Measurements from ENCODE around the gene RNF17.

DNA sequence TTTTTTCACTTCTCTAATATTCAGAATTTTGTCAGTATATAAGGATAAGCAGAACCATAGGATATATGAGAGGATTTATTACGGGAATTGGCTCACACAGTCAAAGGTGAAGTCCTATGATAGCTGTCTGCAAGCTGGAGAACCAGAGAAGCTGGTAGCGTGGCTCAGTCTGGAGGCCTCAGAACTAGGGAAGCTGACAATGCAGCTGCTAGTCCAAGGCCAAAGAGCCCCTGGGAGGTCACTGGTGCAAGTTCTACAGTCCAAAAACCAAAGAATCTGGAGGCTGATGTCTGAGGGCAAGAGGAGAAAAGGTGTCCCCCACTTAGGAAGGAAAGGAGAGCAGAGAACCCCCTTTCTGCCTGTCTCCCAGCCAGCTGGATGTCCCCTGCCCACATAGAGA, 114.4 kb downstream of the RNF17 start:
- TF ChIP-seq, protein P1, sequence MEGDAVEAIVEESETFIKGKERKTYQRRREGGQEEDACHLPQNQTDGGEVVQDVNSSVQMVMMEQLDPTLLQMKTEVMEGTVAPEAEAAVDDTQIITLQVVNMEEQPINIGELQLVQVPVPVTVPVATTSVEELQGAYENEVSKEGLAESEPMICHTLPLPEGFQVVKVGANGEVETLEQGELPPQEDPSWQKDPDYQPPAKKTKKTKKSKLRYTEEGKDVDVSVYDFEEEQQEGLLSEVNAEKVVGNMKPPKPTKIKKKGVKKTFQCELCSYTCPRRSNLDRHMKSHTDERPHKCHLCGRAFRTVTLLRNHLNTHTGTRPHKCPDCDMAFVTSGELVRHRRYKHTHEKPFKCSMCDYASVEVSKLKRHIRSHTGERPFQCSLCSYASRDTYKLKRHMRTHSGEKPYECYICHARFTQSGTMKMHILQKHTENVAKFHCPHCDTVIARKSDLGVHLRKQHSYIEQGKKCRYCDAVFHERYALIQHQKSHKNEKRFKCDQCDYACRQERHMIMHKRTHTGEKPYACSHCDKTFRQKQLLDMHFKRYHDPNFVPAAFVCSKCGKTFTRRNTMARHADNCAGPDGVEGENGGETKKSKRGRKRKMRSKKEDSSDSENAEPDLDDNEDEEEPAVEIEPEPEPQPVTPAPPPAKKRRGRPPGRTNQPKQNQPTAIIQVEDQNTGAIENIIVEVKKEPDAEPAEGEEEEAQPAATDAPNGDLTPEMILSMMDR (tag by site-specific recombination; IDR thresholded peaks at IDR 0.05), result no peak
- TF ChIP-seq, protein P2, sequence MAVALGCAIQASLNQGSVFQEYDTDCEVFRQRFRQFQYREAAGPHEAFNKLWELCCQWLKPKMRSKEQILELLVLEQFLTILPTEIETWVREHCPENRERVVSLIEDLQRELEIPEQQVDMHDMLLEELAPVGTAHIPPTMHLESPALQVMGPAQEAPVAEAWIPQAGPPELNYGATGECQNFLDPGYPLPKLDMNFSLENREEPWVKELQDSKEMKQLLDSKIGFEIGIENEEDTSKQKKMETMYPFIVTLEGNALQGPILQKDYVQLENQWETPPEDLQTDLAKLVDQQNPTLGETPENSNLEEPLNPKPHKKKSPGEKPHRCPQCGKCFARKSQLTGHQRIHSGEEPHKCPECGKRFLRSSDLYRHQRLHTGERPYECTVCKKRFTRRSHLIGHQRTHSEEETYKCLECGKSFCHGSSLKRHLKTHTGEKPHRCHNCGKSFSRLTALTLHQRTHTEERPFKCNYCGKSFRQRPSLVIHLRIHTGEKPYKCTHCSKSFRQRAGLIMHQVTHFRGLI (tag by site-specific recombination; IDR thresholded peaks at IDR 0.05), result no peak
- TF ChIP-seq ZNF292 (tag by site-specific recombination; IDR thresholded peaks at IDR 0.05; ENCODE audit: borderline replicate concordance, low read depth), result no peak
- no peak for TF ChIP-seq ZNF174 (tag by site-specific recombination; IDR thresholded peaks at IDR 0.05)
- TF ChIP-seq, protein P3, sequence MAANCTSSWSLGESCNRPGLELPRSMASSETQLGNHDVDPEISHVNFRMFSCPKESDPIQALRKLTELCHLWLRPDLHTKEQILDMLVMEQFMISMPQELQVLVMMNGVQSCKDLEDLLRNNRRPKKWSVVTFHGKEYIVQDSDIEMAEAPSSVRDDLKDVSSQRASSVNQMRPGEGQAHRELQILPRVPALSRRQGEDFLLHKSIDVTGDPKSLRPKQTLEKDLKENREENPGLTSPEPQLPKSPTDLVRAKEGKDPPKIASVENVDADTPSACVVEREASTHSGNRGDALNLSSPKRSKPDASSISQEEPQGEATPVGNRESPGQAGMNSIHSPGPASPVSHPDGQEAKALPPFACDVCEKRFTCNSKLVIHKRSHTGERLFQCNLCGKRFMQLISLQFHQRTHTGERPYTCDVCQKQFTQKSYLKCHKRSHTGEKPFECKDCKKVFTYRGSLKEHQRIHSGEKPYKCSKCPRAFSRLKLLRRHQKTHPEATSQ (tag by site-specific recombination; IDR thresholded peaks at IDR 0.05), result no peak
- no peak for TF ChIP-seq MEIS1 (CRISPR knock-in tag; IDR thresholded peaks at IDR 0.05; ENCODE audit: borderline replicate concordance)
- TF ChIP-seq YY1 (tag by site-specific recombination; IDR thresholded peaks at IDR 0.05), result no peak
- no peak for TF ChIP-seq ZNF175 (tag by site-specific recombination; IDR thresholded peaks at IDR 0.05)
- TF ChIP-seq, protein P4, sequence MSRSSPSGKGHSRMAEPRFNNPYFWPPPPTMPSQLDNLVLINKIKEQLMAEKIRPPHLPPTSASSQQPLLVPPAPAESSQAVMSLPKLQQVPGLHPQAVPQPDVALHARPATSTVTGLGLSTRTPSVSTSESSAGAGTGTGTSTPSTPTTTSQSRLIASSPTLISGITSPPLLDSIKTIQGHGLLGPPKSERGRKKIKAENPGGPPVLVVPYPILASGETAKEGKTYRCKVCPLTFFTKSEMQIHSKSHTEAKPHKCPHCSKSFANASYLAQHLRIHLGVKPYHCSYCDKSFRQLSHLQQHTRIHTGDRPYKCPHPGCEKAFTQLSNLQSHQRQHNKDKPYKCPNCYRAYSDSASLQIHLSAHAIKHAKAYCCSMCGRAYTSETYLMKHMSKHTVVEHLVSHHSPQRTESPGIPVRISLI (tag by site-specific recombination; IDR thresholded peaks at IDR 0.05), result no peak
- no peak for TF ChIP-seq ZEB2 (tag by site-specific recombination; IDR thresholded peaks at IDR 0.05)
- TF ChIP-seq, protein P5, sequence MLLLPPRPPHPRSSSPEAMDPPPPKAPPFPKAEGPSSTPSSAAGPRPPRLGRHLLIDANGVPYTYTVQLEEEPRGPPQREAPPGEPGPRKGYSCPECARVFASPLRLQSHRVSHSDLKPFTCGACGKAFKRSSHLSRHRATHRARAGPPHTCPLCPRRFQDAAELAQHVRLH (tag by site-specific recombination; IDR thresholded peaks at IDR 0.05), result no peak
